ENCODE results near the gene FCRL1. TPM values are rescaled to one million over a fixed set of nuclear protein-coding genes. Genes with fewer than 3 reads are reported as not detected.

FCRL1 gene
- total RNA-seq, 1 donor from 2014 or later: under 0.01 TPM

- Histone ChIP-seq H3K27me3 (ENCODE audit: control insufficient read depth in 3 of 3, insufficient read depth in 3 of 3, low read length in 3 of 3) (no peaks in the 10 kb centered on the region), H3K36me3 (ENCODE audit: control insufficient read depth in 3 of 3, insufficient read depth in 3 of 3, low read length in 3 of 3) (no peaks in the 10 kb centered on the region), H3K4me3 (ENCODE audit: low read length in 3 of 3) (no peak overlapping the region), H3K9ac (ENCODE audit: low read depth in 1 of 3, low read length in 3 of 3) (no peak overlapping the region), H3K9me3 (ENCODE audit: control insufficient read depth in 3 of 3, low read length in 3 of 3) (no peaks in the 10 kb centered on the region), H3K4me1 (ENCODE audit: control insufficient read depth in 3 of 3, insufficient read depth in 3 of 3, low read length in 3 of 3) (no peaks in the 10 kb centered on the region), H3K27ac (ENCODE audit: low read depth, low read length) (no peak overlapping the region)
These were observed 13.3 kb downstream of the FCRL1 start for GRCh38 chr1:157806431-157807149.

DNA sequence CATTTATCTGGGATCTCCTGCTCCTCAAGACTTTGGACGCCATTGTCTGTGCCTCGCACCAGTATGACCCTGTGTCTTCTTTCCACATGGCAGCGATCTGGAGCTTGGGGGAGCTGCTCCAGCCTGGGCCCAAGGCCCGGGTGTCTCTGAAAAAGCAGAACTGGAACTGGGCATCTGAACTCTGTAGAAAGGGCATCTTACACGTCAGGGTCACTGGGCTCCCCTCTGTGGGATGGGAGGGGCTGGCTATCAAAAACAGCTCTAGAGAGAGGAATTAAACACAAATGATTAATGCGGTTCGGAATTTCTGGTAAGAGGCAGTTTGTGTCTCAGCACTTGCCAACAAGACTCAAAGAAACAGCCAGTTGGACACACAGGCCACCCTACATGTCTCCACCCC lies 16.1 kb downstream of the FCRL1 start:
- Histone ChIP-seq H3K4me3 (ENCODE audit: low read length in 3 of 3) (no peak overlapping the region), H3K27ac (ENCODE audit: low read depth, low read length) (no peak overlapping the region), H3K9ac (ENCODE audit: low read depth in 1 of 3, low read length in 3 of 3) (no peak overlapping the region), H3K4me1 (ENCODE audit: control insufficient read depth in 3 of 3, insufficient read depth in 3 of 3, low read length in 3 of 3) (no peaks in the 10 kb centered on the region), H3K27me3 (ENCODE audit: control insufficient read depth in 3 of 3, insufficient read depth in 3 of 3, low read length in 3 of 3) (no peaks in the 10 kb centered on the region), H3K9me3 (ENCODE audit: control insufficient read depth in 3 of 3, low read length in 3 of 3) (no peaks in the 10 kb centered on the region), H3K36me3 (ENCODE audit: control insufficient read depth in 3 of 3, insufficient read depth in 3 of 3, low read length in 3 of 3) (no peaks in the 10 kb centered on the region)

GRCh38 chr1:157799996-157800395 lies 19.9 kb downstream of the FCRL1 start:
- no peak overlapping the region for H3K27ac ChIP-seq (ENCODE audit: low read depth, low read length)
- no peak overlapping the region for H3K4me3 ChIP-seq (ENCODE audit: low read length in 3 of 3)
- H3K27me3 ChIP-seq (ENCODE audit: control insufficient read depth in 3 of 3, insufficient read depth in 3 of 3, low read length in 3 of 3): no peaks in the 10 kb centered on the region
- H3K9me3 ChIP-seq (ENCODE audit: control insufficient read depth in 3 of 3, low read length in 3 of 3): peaks cover 0 to 2% (median 0%) of the 10 kb centered on the region in 3 donors
- H3K4me1 ChIP-seq (ENCODE audit: control insufficient read depth in 3 of 3, insufficient read depth in 3 of 3, low read length in 3 of 3): no peaks in the 10 kb centered on the region
- H3K9ac ChIP-seq (ENCODE audit: low read depth in 1 of 3, low read length in 3 of 3): no peak overlapping the region
- no peaks in the 10 kb centered on the region for H3K36me3 ChIP-seq (ENCODE audit: control insufficient read depth in 3 of 3, insufficient read depth in 3 of 3, low read length in 3 of 3)

DNA sequence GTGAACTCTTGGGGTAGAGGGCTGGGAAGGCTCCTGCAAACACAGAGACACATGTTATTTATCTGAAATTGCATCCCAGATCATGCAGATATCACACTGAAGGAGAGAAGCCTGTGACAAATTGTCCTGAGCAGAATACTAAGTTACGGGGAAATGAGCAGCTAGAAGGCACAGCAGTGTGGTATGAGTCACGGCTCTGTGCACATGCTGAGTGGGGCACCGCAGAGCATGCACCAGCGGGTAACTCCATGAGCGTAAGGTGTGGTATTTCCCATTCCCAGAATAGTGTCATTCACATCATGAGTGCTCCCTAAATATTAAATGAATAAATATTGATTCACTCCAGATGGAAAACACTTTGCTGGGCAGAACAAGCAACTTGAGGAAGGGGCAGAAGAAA lies 21.7 kb downstream of the FCRL1 start:
- no peak overlapping the region for H3K4me3 ChIP-seq (ENCODE audit: low read length in 3 of 3)
- no peaks in the 10 kb centered on the region for H3K36me3 ChIP-seq (ENCODE audit: control insufficient read depth in 3 of 3, insufficient read depth in 3 of 3, low read length in 3 of 3)
- no peaks in the 10 kb centered on the region for H3K4me1 ChIP-seq (ENCODE audit: control insufficient read depth in 3 of 3, insufficient read depth in 3 of 3, low read length in 3 of 3)
- peaks cover 0 to 2% (median 0%) of the 10 kb centered on the region in 3 donors for H3K9me3 ChIP-seq (ENCODE audit: control insufficient read depth in 3 of 3, low read length in 3 of 3)
- no peak overlapping the region for H3K27ac ChIP-seq (ENCODE audit: low read depth, low read length)
- no peaks in the 10 kb centered on the region for H3K27me3 ChIP-seq (ENCODE audit: control insufficient read depth in 3 of 3, insufficient read depth in 3 of 3, low read length in 3 of 3)
- no peak overlapping the region for H3K9ac ChIP-seq (ENCODE audit: low read depth in 1 of 3, low read length in 3 of 3)

DNA sequence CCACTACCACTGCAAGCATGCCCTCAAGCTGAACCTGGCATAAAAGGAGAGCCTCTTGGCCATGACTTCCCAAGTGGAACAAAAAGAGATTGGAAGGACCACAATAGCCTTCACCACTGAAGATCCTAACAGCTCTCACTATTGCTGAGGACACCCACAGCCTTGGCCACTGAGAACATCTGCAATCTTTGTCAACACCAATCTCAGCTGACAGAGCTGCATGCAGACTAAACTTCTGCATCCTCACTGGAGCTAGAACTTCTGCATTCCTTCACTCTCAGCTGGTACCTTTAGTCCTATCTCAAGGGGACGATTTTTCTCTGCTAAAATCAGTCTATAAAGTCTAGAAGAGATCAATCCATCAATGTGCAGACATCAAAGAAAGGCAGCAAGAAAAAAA lies 34.7 kb downstream of the FCRL1 start:
- Histone ChIP-seq H3K27me3 (ENCODE audit: control insufficient read depth in 3 of 3, insufficient read depth in 3 of 3, low read length in 3 of 3) (no peaks in the 10 kb centered on the region), H3K27ac (ENCODE audit: low read depth, low read length) (no peak overlapping the region), H3K9ac (ENCODE audit: low read depth in 1 of 3, low read length in 3 of 3) (no peak overlapping the region), H3K4me3 (ENCODE audit: low read length in 3 of 3) (no peak overlapping the region), H3K9me3 (ENCODE audit: control insufficient read depth in 3 of 3, low read length in 3 of 3) (no peaks in the 10 kb centered on the region), H3K4me1 (ENCODE audit: control insufficient read depth in 3 of 3, insufficient read depth in 3 of 3, low read length in 3 of 3) (no peaks in the 10 kb centered on the region), H3K36me3 (ENCODE audit: control insufficient read depth in 3 of 3, insufficient read depth in 3 of 3, low read length in 3 of 3) (no peaks in the 10 kb centered on the region)

GRCh38 chr1:157784801-157785200 lies 35.1 kb downstream of the FCRL1 start:
- Histone ChIP-seq H3K9ac (ENCODE audit: low read depth in 1 of 3, low read length in 3 of 3) (no peak overlapping the region), H3K27me3 (ENCODE audit: control insufficient read depth in 3 of 3, insufficient read depth in 3 of 3, low read length in 3 of 3) (no peaks in the 10 kb centered on the region), H3K36me3 (ENCODE audit: control insufficient read depth in 3 of 3, insufficient read depth in 3 of 3, low read length in 3 of 3) (no peaks in the 10 kb centered on the region), H3K9me3 (ENCODE audit: control insufficient read depth in 3 of 3, low read length in 3 of 3) (no peaks in the 10 kb centered on the region), H3K4me3 (ENCODE audit: low read length in 3 of 3) (no peak overlapping the region), H3K27ac (ENCODE audit: low read depth, low read length) (no peak overlapping the region), H3K4me1 (ENCODE audit: control insufficient read depth in 3 of 3, insufficient read depth in 3 of 3, low read length in 3 of 3) (no peaks in the 10 kb centered on the region)

- H3K27ac ChIP-seq (ENCODE audit: low read depth, low read length): no peak overlapping the region
- H3K36me3 ChIP-seq (ENCODE audit: control insufficient read depth in 3 of 3, insufficient read depth in 3 of 3, low read length in 3 of 3): no peaks in the 10 kb centered on the region
- no peaks in the 10 kb centered on the region for H3K27me3 ChIP-seq (ENCODE audit: control insufficient read depth in 3 of 3, insufficient read depth in 3 of 3, low read length in 3 of 3)
- H3K4me3 ChIP-seq (ENCODE audit: low read length in 3 of 3): no peak overlapping the region
- no peaks in the 10 kb centered on the region for H3K9me3 ChIP-seq (ENCODE audit: control insufficient read depth in 3 of 3, low read length in 3 of 3)
- no peak overlapping the region for H3K9ac ChIP-seq (ENCODE audit: low read depth in 1 of 3, low read length in 3 of 3)
- no peaks in the 10 kb centered on the region for H3K4me1 ChIP-seq (ENCODE audit: control insufficient read depth in 3 of 3, insufficient read depth in 3 of 3, low read length in 3 of 3)
These were observed 37.0 kb downstream of the FCRL1 start for GRCh38 chr1:157782931-157783330.

- Histone ChIP-seq H3K9me3 (ENCODE audit: control insufficient read depth in 3 of 3, low read length in 3 of 3) (no peaks in the 10 kb centered on the region), H3K9ac (ENCODE audit: low read depth in 1 of 3, low read length in 3 of 3) (no peak overlapping the region), H3K36me3 (ENCODE audit: control insufficient read depth in 3 of 3, insufficient read depth in 3 of 3, low read length in 3 of 3) (no peaks in the 10 kb centered on the region), H3K4me3 (ENCODE audit: low read length in 3 of 3) (no peak overlapping the region), H3K4me1 (ENCODE audit: control insufficient read depth in 3 of 3, insufficient read depth in 3 of 3, low read length in 3 of 3) (no peaks in the 10 kb centered on the region), H3K27ac (ENCODE audit: low read depth, low read length) (no peak overlapping the region), H3K27me3 (ENCODE audit: control insufficient read depth in 3 of 3, insufficient read depth in 3 of 3, low read length in 3 of 3) (no peaks in the 10 kb centered on the region)
These were observed 38.9 kb downstream of the FCRL1 start for GRCh38 chr1:157781048-157781447.

GRCh38 chr1:157776971-157777391 lies 42.9 kb downstream of the FCRL1 start, which contains the start of gene FCRL2:
TSS of gene FCRL2 (minus strand) at chr1:157777132. CDS start at chr1:157777073, 59 bp downstream.
- Histone ChIP-seq H3K9ac (ENCODE audit: low read depth in 1 of 3, low read length in 3 of 3) (no peak within 1 kb of the TSS), H3K27me3 (ENCODE audit: control insufficient read depth in 3 of 3, insufficient read depth in 3 of 3, low read length in 3 of 3) (no peaks in the 10 kb centered on the region), H3K4me3 (ENCODE audit: low read length in 3 of 3) (no peak within 1 kb of the TSS), H3K27ac (ENCODE audit: low read depth, low read length) (no peak within 1 kb of the TSS), H3K4me1 (ENCODE audit: control insufficient read depth in 3 of 3, insufficient read depth in 3 of 3, low read length in 3 of 3) (no peaks in the 10 kb centered on the region), H3K36me3 (ENCODE audit: control insufficient read depth in 3 of 3, insufficient read depth in 3 of 3, low read length in 3 of 3) (no peaks in the 10 kb centered on the region), H3K9me3 (ENCODE audit: control insufficient read depth in 3 of 3, low read length in 3 of 3) (peaks cover 0 to 2% (median 0%) of the 10 kb centered on the region in 3 donors)

DNA sequence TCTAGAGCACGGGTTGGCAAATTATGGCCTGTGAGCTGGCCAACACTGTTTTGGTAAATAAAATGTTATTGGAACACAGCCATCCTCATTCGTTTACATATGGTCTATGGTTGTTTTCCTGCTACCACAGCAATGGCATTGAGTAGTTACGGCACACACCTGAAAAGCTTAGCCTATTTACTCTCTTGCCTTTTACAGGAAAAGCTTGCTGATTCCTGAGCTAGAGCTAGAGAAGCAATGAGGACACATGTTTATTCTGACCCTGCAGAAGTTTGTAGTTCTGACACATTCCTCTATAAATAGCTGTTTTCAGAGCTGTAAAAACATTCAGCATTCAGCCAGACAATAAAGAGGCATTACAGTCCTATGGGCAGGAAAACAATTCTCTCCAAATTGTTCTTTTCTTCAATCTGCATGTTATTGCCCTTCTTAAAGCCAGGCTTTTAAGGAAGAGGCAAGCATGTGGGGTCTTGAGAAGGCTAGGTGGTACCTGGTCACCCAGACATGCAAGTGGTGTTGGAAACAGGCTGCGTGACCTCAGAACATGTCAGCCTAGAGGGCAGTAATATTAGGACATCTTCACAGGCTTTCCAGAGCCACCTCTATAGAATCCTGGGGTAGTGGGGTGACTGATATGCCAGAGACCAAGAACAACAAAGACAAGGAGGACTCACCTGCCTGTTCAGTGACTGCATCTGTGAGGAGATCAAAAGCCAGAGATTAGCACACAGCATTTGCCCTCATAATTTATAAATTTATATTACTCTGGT lies 44.6 kb downstream of the FCRL1 start:
- H3K27ac ChIP-seq (ENCODE audit: low read depth, low read length): no peak overlapping the region
- H3K36me3 ChIP-seq (ENCODE audit: control insufficient read depth in 3 of 3, insufficient read depth in 3 of 3, low read length in 3 of 3): no peaks in the 10 kb centered on the region
- H3K9ac ChIP-seq (ENCODE audit: low read depth in 1 of 3, low read length in 3 of 3): no peak overlapping the region
- H3K9me3 ChIP-seq (ENCODE audit: control insufficient read depth in 3 of 3, low read length in 3 of 3): peaks cover 0 to 2% (median 0%) of the 10 kb centered on the region in 3 donors
- no peaks in the 10 kb centered on the region for H3K4me1 ChIP-seq (ENCODE audit: control insufficient read depth in 3 of 3, insufficient read depth in 3 of 3, low read length in 3 of 3)
- H3K27me3 ChIP-seq (ENCODE audit: control insufficient read depth in 3 of 3, insufficient read depth in 3 of 3, low read length in 3 of 3): no peaks in the 10 kb centered on the region
- no peak overlapping the region for H3K4me3 ChIP-seq (ENCODE audit: low read length in 3 of 3)

Data from skeletal muscle tissue (tissue), 4 donors.